ENCODE results near the gene B3GLCT. TPM values are rescaled to one million over a fixed set of nuclear protein-coding genes. Genes with fewer than 3 reads are reported as not detected.
A peak's percentile ranks its signal among the peaks of the same experiment; 100 is the strongest.
"Not testable (repeated sequence)": the region's sequence is repeated elsewhere in the genome, so short reads cannot be mapped to it uniquely, and the experiment has no call there.

B3GLCT gene
- total RNA-seq, 2 donors from 2014 or later: 18.2 to 40.2 TPM

- peaks cover 0 to 52% of the 10 kb centered on the region in 2 donors for H3K4me1 ChIP-seq
- H3K4me3 ChIP-seq: peak overlapping the region in 1 of 2 donors; percentile 25
- H3K27me3 ChIP-seq: no peaks in the 10 kb centered on the region
- DNase-seq (ENCODE audit: low spot score): no peak
- TF ChIP-seq CTCF (IDR thresholded peaks at IDR 0.05): no peak
- no peaks in the 10 kb centered on the region for H3K36me3 ChIP-seq
- H3K27ac ChIP-seq: peak overlapping the region; percentile 71 to 80
- H3K9me3 ChIP-seq: no peaks in the 10 kb centered on the region
These were observed 10.1 kb downstream of the B3GLCT start for GRCh38 chr13:31209841-31210210.

GRCh38 chr13:31213651-31214289 lies 14.0 kb downstream of the B3GLCT start:
- Histone ChIP-seq H3K36me3 (no peaks in the 10 kb centered on the region), H3K9me3 (no peaks in the 10 kb centered on the region), H3K27ac (peak overlapping the region; percentile 52 to 69), H3K27me3 (no peaks in the 10 kb centered on the region), H3K4me3 (no peak overlapping the region), H3K4me1 (peaks cover 0 to 39% of the 10 kb centered on the region in 2 donors)
- no peak for DNase-seq (ENCODE audit: low spot score)
- no peak for TF ChIP-seq CTCF (IDR thresholded peaks at IDR 0.05)

GRCh38 chr13:31214435-31214834 lies 14.7 kb downstream of the B3GLCT start:
- no peaks in the 10 kb centered on the region for H3K9me3 ChIP-seq
- no peaks in the 10 kb centered on the region for H3K27me3 ChIP-seq
- peaks cover 0 to 37% of the 10 kb centered on the region in 2 donors for H3K4me1 ChIP-seq
- H3K36me3 ChIP-seq: no peaks in the 10 kb centered on the region
- TF ChIP-seq CTCF (IDR thresholded peaks at IDR 0.05): no peak
- H3K4me3 ChIP-seq: no peak overlapping the region
- DNase-seq (ENCODE audit: low spot score): no peak
- peak overlapping the region; percentile 52 to 69 for H3K27ac ChIP-seq

DNA sequence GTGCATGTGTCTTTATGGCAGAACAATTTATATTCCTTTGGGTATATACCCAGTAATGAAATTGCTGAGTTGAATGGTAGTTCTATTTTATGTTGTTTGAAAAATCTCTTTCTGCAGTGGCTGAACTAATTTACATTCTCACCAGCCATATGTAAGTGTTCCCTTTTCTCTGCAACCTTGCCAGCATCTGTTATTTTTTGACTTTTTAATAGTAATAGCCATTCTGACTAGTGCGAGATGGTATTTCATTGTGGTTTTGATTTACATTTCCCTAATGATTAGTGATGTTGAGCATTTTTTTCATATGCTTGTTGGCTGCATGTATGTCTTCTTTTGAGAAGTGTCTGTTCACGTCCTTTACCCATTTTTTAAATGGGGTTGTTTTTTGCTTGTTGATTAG lies 17.1 kb downstream of the B3GLCT start:
- peaks cover 0 to 32% of the 10 kb centered on the region in 2 donors for H3K4me1 ChIP-seq
- H3K9me3 ChIP-seq; H3K27me3 ChIP-seq; H3K27ac ChIP-seq; H3K4me3 ChIP-seq; DNase-seq (ENCODE audit: low spot score); H3K36me3 ChIP-seq: not testable (repeated sequence)

GRCh38 chr13:31219909-31220598 lies 20.3 kb downstream of the B3GLCT start:
- DNase-seq (ENCODE audit: low spot score): no peak
- Histone ChIP-seq H3K36me3 (no peaks in the 10 kb centered on the region), H3K9me3 (no peaks in the 10 kb centered on the region), H3K4me1 (peaks cover 0 to 49% of the 10 kb centered on the region in 2 donors), H3K27me3 (no peaks in the 10 kb centered on the region), H3K4me3 (no peak overlapping the region), H3K27ac (peak overlapping the region in 1 of 2 donors; percentile 77)
- TF ChIP-seq CTCF (IDR thresholded peaks at IDR 0.05): no peak

- no peaks in the 10 kb centered on the region for H3K27me3 ChIP-seq
- H3K36me3 ChIP-seq: no peaks in the 10 kb centered on the region
- no peaks in the 10 kb centered on the region for H3K9me3 ChIP-seq
- peak overlapping the region; percentile 65 to 77 for H3K27ac ChIP-seq
- no peak overlapping the region for H3K4me3 ChIP-seq
- peaks cover 0 to 59% of the 10 kb centered on the region in 2 donors for H3K4me1 ChIP-seq
- DNase-seq (ENCODE audit: low spot score): no peak
- TF ChIP-seq CTCF (IDR thresholded peaks at IDR 0.05): no peak
These were observed 21.3 kb downstream of the B3GLCT start for GRCh38 chr13:31221057-31221456.

Data from right atrium auricular region (tissue), 2 donors.